GM12865 (cell line): ENCODE results near the gene PKNOX2.

Experiments
- DNase-seq: peaks from one replicate; pipeline ENCODE4 v3.0.0; 2010; ENCODE audit warnings: low read depth
- H3K4me3 ChIP-seq: 2 replicates; pipeline ENCODE4 v1.5.1; 2011; ENCODE audit warnings: mild to moderate bottlenecking, low read depth, low read length, control low read depth
- TF ChIP-seq, protein P1 (sequence below): IDR thresholded peaks from 2 replicates; pipeline ENCODE4 v1.5.1; 2011; ENCODE audit warnings: low read length, control low read depth, low read depth, inconsistent platforms; ENCODE audit not compliant: insufficient read depth; ENCODE audit errors: missing control alignments

The PKNOX2 gene

DNA sequence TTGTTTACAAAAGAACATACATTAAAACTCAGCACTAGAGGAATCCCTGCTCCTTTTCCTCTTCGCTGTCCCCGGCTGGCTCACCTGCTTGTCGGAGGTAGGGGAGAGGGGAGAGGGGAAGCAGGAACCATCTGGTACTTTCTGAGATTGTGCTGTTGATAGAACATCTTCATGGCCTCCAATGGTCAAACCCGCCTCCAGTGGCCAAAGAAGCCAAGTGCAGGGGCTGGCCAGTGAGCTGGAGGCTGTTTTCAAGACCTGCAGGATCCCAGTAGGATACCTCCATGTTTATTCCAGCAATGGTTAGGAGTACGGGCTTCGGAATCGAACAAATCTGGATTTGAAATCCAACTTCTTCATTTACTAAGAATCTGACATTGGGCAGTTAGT lies 92.6 kb downstream of the PKNOX2 start:
- no peak overlapping the region for H3K4me3 ChIP-seq
- no peak for DNase-seq
- TF ChIP-seq, protein P1, sequence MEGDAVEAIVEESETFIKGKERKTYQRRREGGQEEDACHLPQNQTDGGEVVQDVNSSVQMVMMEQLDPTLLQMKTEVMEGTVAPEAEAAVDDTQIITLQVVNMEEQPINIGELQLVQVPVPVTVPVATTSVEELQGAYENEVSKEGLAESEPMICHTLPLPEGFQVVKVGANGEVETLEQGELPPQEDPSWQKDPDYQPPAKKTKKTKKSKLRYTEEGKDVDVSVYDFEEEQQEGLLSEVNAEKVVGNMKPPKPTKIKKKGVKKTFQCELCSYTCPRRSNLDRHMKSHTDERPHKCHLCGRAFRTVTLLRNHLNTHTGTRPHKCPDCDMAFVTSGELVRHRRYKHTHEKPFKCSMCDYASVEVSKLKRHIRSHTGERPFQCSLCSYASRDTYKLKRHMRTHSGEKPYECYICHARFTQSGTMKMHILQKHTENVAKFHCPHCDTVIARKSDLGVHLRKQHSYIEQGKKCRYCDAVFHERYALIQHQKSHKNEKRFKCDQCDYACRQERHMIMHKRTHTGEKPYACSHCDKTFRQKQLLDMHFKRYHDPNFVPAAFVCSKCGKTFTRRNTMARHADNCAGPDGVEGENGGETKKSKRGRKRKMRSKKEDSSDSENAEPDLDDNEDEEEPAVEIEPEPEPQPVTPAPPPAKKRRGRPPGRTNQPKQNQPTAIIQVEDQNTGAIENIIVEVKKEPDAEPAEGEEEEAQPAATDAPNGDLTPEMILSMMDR = peak; percentile 5

DNA sequence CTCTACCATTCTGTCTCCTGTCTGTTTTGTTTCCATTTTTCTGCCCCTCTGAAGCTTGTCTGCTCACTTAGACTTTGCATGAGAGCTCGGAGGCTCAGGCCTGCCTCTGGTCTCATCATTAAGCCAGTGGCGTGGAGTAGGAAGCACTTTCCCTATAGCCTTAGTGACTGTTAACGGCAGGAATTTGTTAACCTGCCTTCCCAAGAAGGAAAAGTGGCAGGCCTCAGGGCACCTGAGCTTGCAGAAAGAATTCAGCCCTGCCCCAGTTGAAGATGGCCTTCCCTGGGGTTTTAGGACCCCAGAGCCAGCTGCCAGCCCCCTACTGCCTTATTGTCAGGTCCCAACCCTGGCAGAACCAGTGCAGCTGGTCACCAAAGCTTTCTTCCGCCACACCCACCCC lies 93.2 kb downstream of the PKNOX2 start:
- no peak overlapping the region for H3K4me3 ChIP-seq
- TF ChIP-seq, protein P1 = no peak

DNA sequence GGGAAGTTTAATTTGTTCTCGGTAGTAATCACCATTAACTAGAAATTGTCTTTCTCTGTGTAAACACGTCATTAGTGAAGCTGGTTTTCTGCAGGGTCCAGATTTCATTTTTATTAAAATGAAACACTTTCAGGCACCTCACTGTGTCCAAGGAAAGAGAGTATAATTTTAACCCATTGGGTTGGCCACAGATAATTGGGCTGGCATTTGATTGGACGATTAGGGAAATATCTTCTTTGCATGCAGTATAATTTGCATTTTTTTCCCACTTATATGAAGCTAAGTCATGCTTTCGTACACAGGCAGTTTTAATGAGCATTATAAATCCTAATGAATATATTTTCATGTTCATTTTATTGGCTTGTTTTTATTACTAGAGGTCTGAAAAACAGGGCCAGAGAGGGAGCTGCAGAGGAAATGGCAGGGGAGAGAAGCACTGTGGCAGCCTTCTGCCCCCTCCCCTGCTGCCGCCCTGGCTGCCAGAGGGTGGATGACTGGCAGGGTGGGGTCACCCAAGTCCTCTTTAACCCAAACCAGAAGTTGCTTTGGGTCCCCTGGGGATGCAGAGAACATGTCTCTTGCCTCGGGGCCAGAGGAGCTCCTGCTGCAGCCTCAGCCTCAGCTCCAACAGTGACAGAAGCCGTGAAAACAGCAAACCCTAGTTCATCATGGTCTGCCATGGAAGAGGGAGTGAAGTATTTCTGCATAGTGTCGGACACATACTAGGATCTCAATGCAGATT lies 93.9 kb downstream of the PKNOX2 start:
- no peak overlapping the region for H3K4me3 ChIP-seq
- DNase-seq = no peak
- TF ChIP-seq, protein P1 = no peak

More for the DNA sequence above, 93.2 kb downstream of the PKNOX2 start:
- DNase-seq = no peak

DNA sequence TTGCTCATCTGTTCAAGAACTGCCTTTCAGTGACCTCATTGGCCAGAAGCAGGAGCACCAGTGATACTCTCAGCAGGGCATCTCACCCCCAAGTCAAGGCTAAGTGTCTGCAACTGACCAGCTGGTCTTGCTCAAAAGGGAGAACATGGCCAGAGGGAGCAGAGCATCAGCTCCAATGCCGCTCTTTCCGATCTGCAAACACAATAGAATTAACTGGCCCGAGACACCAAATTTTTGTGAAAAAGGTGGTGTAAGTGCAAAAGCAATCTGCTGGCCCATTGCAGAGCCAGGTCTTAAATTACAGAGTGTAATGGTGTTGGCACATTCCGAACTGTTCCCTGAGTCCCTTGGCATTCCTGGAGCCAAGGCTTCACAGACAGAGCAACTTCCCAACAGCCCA lies 97.0 kb downstream of the PKNOX2 start:
- DNase-seq = no peak
- TF ChIP-seq, protein P1 = no peak
- no peak overlapping the region for H3K4me3 ChIP-seq

DNA sequence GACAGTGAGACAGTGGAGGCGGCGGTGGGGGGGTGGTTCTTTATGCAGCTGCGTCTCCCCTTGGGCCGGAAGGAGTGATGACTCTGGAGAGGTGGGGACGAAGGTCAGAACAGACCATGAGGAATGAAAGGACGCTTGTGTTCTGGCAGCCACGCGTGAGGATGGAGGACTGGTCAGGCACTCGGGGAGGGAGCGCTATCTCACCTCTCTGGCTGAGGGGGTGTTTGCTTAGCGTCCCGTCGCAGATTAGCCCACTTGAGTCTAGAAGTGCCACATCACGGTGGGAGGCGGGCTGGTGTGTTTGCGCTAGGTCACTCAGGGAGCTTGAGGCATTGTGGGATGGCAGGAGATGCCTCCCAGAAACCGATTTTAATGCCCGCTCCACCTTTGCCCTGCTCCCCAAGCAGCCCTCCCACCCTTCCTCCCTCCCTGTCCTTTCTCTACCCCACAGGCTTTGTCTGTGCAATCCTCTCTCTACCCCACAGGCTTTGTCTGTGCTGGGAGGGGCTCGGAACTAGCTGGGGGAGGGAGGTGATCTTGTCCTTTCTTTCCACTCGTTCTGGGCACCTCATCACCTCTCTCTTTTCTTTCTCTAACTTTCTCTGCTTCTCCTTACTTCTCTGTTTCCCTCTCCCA lies 97.8 kb downstream of the PKNOX2 start:
- H3K4me3 ChIP-seq = no peak overlapping the region
- no peak for DNase-seq
- TF ChIP-seq, protein P1 = no peak

DNA sequence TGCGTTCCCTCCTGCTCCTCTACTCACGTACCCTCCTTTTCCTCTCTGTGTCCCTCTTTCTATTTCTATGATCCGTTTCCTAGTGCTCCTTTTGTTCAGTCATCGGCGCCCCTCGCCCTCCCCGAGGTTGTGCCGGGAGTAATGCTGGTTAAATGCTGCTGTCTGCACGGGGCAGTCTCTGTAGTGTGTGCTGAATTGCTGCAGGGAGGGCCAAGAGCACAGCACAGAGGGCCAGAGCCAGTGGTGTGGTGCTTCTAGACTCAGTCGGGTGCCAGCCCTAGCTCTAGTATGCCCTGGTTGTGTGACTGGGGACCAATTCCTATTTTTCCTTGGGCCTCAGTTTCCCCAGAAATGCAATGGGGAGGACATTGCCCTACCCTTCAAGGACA lies 98.3 kb downstream of the PKNOX2 start:
- H3K4me3 ChIP-seq = no peak overlapping the region
- DNase-seq = no peak

More for the DNA sequence above, 98.3 kb downstream of the PKNOX2 start:
- TF ChIP-seq, protein P1 = no peak
